ENCODE data around the gene PACS1. TPM values are rescaled to one million over a fixed set of nuclear protein-coding genes. Genes with fewer than 3 reads are reported as not detected.

The PACS1 gene
- total RNA-seq, 6 experiments from 2014 or later = 5.8 to 23.7 (median 12.5) TPM

Other genes with a start within 250 kb of the PACS1 start
- under 1 TPM in 3 of 6 experiments, not detected in 3; 0.16 to 0.37 (median 0.31) TPM for gene SNX32, start 236.3 kb upstream of the PACS1 start, total RNA-seq
- gene CFL1, start 212.1 kb upstream of the PACS1 start, total RNA-seq = 100 to 1,000 TPM; 219 to 503 (median 313) TPM
- 10 to 100 TPM; 14.0 to 25.6 (median 19.7) TPM for gene MUS81, start 209.8 kb upstream of the PACS1 start, total RNA-seq
- gene EFEMP2, start 197.5 kb upstream of the PACS1 start, total RNA-seq = 10 to 100 TPM in 1 of 6 experiments, 1 to 10 TPM in 5; 5.1 to 13.9 (median 7.8) TPM
- gene CTSW, start 190.4 kb upstream of the PACS1 start, total RNA-seq = 1 to 10 TPM in 3 of 6 experiments, under 1 TPM in 3; 0.49 to 1.3 (median 1.0) TPM
- gene FIBP, start 181.8 kb upstream of the PACS1 start, total RNA-seq = 10 to 100 TPM; 19.4 to 66.1 (median 23.3) TPM
- gene CCDC85B, start 179.6 kb upstream of the PACS1 start, total RNA-seq = 10 to 100 TPM in 2 of 6 experiments, 1 to 10 TPM in 4; 4.9 to 19.2 (median 6.6) TPM
- gene FOSL1, start 169.9 kb upstream of the PACS1 start, total RNA-seq = 1 to 10 TPM in 1 of 6 experiments, under 1 TPM in 3, not detected in 2; 0.35 to 1.2 (median 0.89) TPM
- 10 to 100 TPM in 4 of 6 experiments, 1 to 10 TPM in 2; 6.5 to 14.0 (median 12.4) TPM for gene C11orf68, start 151.2 kb upstream of the PACS1 start, total RNA-seq
- gene DRAP1, start 150.8 kb upstream of the PACS1 start, total RNA-seq = 10 to 100 TPM; 21.8 to 50.8 (median 32.6) TPM
- gene TSGA10IP, start 124.8 kb upstream of the PACS1 start, total RNA-seq = not detected
- gene SART1, start 108.5 kb upstream of the PACS1 start, total RNA-seq = 10 to 100 TPM; 14.3 to 34.1 (median 20.6) TPM
- 10 to 100 TPM; 11.5 to 22.1 (median 13.1) TPM for gene EIF1AD, start 68.1 kb upstream of the PACS1 start, total RNA-seq
- 10 to 100 TPM; 30.2 to 96.9 (median 72.0) TPM for gene BANF1, start 67.8 kb upstream of the PACS1 start, total RNA-seq
- gene CST6, start 58.3 kb upstream of the PACS1 start, total RNA-seq = not detected
- gene CATSPER1, start 43.8 kb upstream of the PACS1 start, total RNA-seq = not detected
- gene GAL3ST3, start 21.1 kb upstream of the PACS1 start, total RNA-seq = not detected
- 10 to 100 TPM; 52.2 to 85.4 (median 67.2) TPM for gene SF3B2, start 17.9 kb upstream of the PACS1 start, total RNA-seq
- 10 to 100 TPM in 1 of 6 experiments, 1 to 10 TPM in 5; 3.8 to 11.5 (median 6.3) TPM for gene KLC2, start 187.4 kb downstream of the PACS1 start, total RNA-seq
- 10 to 100 TPM; 52.3 to 69.0 (median 59.6) TPM for gene RAB1B, start 198.4 kb downstream of the PACS1 start, total RNA-seq
- gene CNIH2, start 207.9 kb downstream of the PACS1 start, total RNA-seq = under 1 TPM in 2 of 6 experiments, not detected in 4; 0.26 to 0.51 TPM
- 100 to 1,000 TPM in 3 of 6 experiments, 10 to 100 TPM in 3; 75.0 to 170 (median 97.9) TPM for gene YIF1A, start 218.9 kb downstream of the PACS1 start, total RNA-seq
- gene TMEM151A, start 221.6 kb downstream of the PACS1 start, total RNA-seq = under 1 TPM in 4 of 6 experiments, not detected in 2; 0.13 to 0.86 (median 0.45) TPM
- 1 to 10 TPM in 3 of 6 experiments, under 1 TPM in 3; 0.37 to 3.2 (median 0.94) TPM for gene CD248, start 246.8 kb downstream of the PACS1 start, total RNA-seq

Measured in right lobe of liver (tissue), 5 donors.